Loucy (cell line): ENCODE results near the gene NLGN1.

Source experiments
- H2AFZ ChIP-seq: fragments of 200-600 bp; sonication (generic); 2 replicates; pipeline ENCODE4 v1.6.0; 2016; ENCODE audit warnings: antibody characterized with exemption, mild to moderate bottlenecking, low read length, moderate library complexity
- H3F3A ChIP-seq: fragments of 200-600 bp; 2 replicates; pipeline ENCODE4 v1.6.0; 2016; ENCODE audit warnings: antibody characterized with exemption, low read depth, mild to moderate bottlenecking
- H3K27me3 ChIP-seq: fragments of 200-600 bp; sonication (generic); 2 replicates; pipeline ENCODE4 v1.6.1; 2014; ENCODE audit warnings: low read length, mild to moderate bottlenecking; ENCODE audit not compliant: insufficient read depth, poor library complexity, severe bottlenecking
- H3K36me3 ChIP-seq: fragments of 200-600 bp; sonication (generic); 2 replicates; pipeline ENCODE4 v1.6.1; 2016; ENCODE audit warnings: low read length; ENCODE audit not compliant: insufficient read depth
- H3K4me1 ChIP-seq: fragments of 200-600 bp; sonication (generic); 2 replicates; pipeline ENCODE4 v1.5.1; 2014; ENCODE audit warnings: low read length, mild to moderate bottlenecking; ENCODE audit not compliant: insufficient read depth, poor library complexity, severe bottlenecking
- H3K4me2 ChIP-seq: fragments of 200-600 bp; sonication (generic); 2 replicates; pipeline ENCODE4 v1.6.0; 2014; ENCODE audit warnings: antibody characterized with exemption, low read length, low read depth, mild to moderate bottlenecking; ENCODE audit not compliant: poor library complexity, severe bottlenecking
- H3K4me3 ChIP-seq: fragments of 200-600 bp; sonication (generic); 2 replicates; pipeline ENCODE4 v1.5.1; 2014; ENCODE audit warnings: low read length, mild to moderate bottlenecking, mixed read lengths; ENCODE audit not compliant: poor library complexity, severe bottlenecking
- H3K79me2 ChIP-seq: fragments of 200-600 bp; sonication (generic); 2 replicates; pipeline ENCODE4 v1.6.1; 2014; ENCODE audit warnings: low read length; ENCODE audit not compliant: insufficient read depth
- H3K9ac ChIP-seq: fragments of 200-600 bp; sonication (generic); 2 replicates; pipeline ENCODE4 v1.6.0; 2014; ENCODE audit warnings: mild to moderate bottlenecking, low read depth, low read length, moderate library complexity; ENCODE audit not compliant: poor library complexity, severe bottlenecking
- H3K9me2 ChIP-seq: fragments of 200-600 bp; sonication (generic); replicated peaks from 2 replicates; pipeline ENCODE4 v1.6.1; 2016; ENCODE audit warnings: low read depth, low read length, mixed read lengths
- H3K9me3 ChIP-seq: fragments of 200-600 bp; sonication (generic); 2 replicates; pipeline ENCODE4 v1.6.1; 2014; ENCODE audit warnings: mild to moderate bottlenecking, antibody characterized with exemption, low read length, low read depth; ENCODE audit not compliant: insufficient read depth
- H4K20me1 ChIP-seq: fragments of 200-600 bp; sonication (generic); 2 replicates; pipeline ENCODE4 v1.6.0; 2014; ENCODE audit warnings: antibody characterized with exemption, low read length, mild to moderate bottlenecking; ENCODE audit not compliant: insufficient read depth, poor library complexity, severe bottlenecking
- EZH2phosphoT487 ChIP-seq: fragments of 200-600 bp; IDR thresholded peaks from 2 replicates; pipeline ENCODE4 v1.6.1; 2018; ENCODE audit warnings: antibody characterized with exemption, mild to moderate bottlenecking, moderate library complexity, borderline replicate concordance
- TF ChIP-seq, protein P1 (sequence below): fragments of 200-600 bp; sonication (generic); conservative IDR thresholded peaks from 2 replicates; pipeline ENCODE4 v1.5.1; 2014; ENCODE audit warnings: mild to moderate bottlenecking, antibody characterized with exemption, low read length

NLGN1 gene

GRCh38 chr3:173902871-173903270, 505.3 kb downstream of the NLGN1 start:
- Histone ChIP-seq H3K27me3 (no peaks in the 10 kb centered on the region), H3K4me1 (no peaks in the 10 kb centered on the region), H3K4me3 (no peak overlapping the region), H3K4me2 (no peak overlapping the region), H3K79me2 (no peaks in the 10 kb centered on the region), H3K9ac (no peak overlapping the region), H4K20me1 (no peaks in the 10 kb centered on the region), H3K9me2 (no peaks in the 10 kb centered on the region), H2AFZ (no peak overlapping the region), H3K9me3 (no peaks in the 10 kb centered on the region), H3F3A (no peaks in the 10 kb centered on the region), H3K36me3 (no peaks in the 10 kb centered on the region)
- TF ChIP-seq EZH2phosphoT487, result no peak
- TF ChIP-seq, protein P1, sequence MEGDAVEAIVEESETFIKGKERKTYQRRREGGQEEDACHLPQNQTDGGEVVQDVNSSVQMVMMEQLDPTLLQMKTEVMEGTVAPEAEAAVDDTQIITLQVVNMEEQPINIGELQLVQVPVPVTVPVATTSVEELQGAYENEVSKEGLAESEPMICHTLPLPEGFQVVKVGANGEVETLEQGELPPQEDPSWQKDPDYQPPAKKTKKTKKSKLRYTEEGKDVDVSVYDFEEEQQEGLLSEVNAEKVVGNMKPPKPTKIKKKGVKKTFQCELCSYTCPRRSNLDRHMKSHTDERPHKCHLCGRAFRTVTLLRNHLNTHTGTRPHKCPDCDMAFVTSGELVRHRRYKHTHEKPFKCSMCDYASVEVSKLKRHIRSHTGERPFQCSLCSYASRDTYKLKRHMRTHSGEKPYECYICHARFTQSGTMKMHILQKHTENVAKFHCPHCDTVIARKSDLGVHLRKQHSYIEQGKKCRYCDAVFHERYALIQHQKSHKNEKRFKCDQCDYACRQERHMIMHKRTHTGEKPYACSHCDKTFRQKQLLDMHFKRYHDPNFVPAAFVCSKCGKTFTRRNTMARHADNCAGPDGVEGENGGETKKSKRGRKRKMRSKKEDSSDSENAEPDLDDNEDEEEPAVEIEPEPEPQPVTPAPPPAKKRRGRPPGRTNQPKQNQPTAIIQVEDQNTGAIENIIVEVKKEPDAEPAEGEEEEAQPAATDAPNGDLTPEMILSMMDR, result no peak

DNA sequence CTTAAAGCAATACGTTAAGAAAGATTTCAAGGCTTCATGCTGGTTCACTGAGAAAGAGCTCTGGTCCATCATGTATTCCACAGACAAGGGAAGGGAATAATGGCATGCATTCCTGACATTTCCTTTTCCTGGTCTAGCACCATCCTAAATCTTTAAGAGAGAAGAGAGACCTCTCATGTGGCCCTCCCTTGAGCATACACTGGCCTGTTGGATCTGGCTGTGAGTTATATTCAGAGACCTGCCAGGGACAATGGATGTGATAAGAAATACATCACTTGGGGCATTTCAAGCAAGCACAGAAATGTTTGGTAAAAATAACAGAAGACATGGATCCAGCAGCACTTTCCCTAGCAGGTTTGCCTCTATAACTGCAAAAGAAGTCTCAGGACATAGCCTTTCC, 507.8 kb downstream of the NLGN1 start:
- H3K36me3 ChIP-seq, result no peaks in the 10 kb centered on the region
- no peak overlapping the region for H3K9ac ChIP-seq
- no peaks in the 10 kb centered on the region for H3F3A ChIP-seq
- H3K4me3 ChIP-seq, result no peak overlapping the region
- no peaks in the 10 kb centered on the region for H3K9me3 ChIP-seq
- no peaks in the 10 kb centered on the region for H3K79me2 ChIP-seq
- no peak overlapping the region for H3K4me2 ChIP-seq
- TF ChIP-seq, protein P1, result no peak
- no peak for TF ChIP-seq EZH2phosphoT487
- no peaks in the 10 kb centered on the region for H3K27me3 ChIP-seq
- H3K9me2 ChIP-seq, result no peaks in the 10 kb centered on the region
- H2AFZ ChIP-seq, result no peak overlapping the region
- no peaks in the 10 kb centered on the region for H3K4me1 ChIP-seq
- no peaks in the 10 kb centered on the region for H4K20me1 ChIP-seq

GRCh38 chr3:173911446-173911845, 513.9 kb downstream of the NLGN1 start:
- no peaks in the 10 kb centered on the region for H3K79me2 ChIP-seq
- H3F3A ChIP-seq, result no peaks in the 10 kb centered on the region
- no peaks in the 10 kb centered on the region for H3K9me2 ChIP-seq
- H3K4me2 ChIP-seq, result no peak overlapping the region
- no peak overlapping the region for H2AFZ ChIP-seq
- H3K36me3 ChIP-seq, result no peaks in the 10 kb centered on the region
- H3K27me3 ChIP-seq, result no peaks in the 10 kb centered on the region
- no peaks in the 10 kb centered on the region for H4K20me1 ChIP-seq
- H3K9ac ChIP-seq, result no peak overlapping the region
- no peak overlapping the region for H3K4me3 ChIP-seq
- TF ChIP-seq, protein P1, result no peak
- TF ChIP-seq EZH2phosphoT487, result no peak
- no peaks in the 10 kb centered on the region for H3K4me1 ChIP-seq
- H3K9me3 ChIP-seq, result no peaks in the 10 kb centered on the region
